Measurements from ENCODE around the gene MRAS. TPM values are rescaled to one million over a fixed set of nuclear protein-coding genes. Genes with fewer than 3 reads are reported as not detected.

MRAS gene
- total and polyA plus RNA-seq, 2 of the 13 experiments (the other 11 are each of a cell fraction or from before 2014, with no cell fraction given): 8.8 to 36.2 TPM

DNA sequence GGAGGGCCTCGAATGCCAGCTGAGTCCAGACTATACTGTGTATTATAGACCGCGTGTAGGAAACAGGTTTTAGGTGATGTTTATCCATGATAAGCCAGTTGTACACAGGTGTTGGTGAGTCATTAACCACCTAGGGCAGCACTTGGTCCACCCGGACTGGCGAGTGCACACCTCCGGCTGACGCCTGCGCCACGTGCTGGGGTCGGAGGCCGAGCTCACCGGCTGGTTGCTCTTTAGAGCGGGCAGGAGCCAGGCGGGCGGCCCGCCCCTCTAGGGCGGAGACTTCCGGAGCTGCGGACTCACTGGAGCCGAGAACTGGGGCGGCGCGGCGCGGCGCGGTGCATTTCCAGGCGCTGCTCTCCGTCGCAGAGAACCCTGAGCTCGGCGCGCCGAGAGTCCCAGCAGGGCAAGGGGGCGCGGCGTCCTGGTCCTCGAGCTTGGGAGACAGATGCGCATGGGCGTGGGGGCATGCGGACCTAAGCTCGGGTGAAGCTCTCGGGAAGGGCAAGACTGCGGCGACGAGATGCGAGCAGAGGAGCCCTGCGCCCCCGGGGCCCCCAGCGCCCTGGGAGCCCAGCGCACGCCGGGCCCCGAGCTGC, 86.0 kb downstream of the MRAS start, which contains the start of gene ESYT3 (continued):
- TF ChIP-seq ZNF124 (CRISPR knock-in tag; IDR thresholded peaks at IDR 0.05) (peak; percentile 53; the same call in 1 of the 2 replicates), CEBPB (IDR thresholded peaks at IDR 0.05; ENCODE audit: borderline replicate concordance, low read depth, low read length) (no peak), DBP (CRISPR knock-in tag; IDR thresholded peaks at IDR 0.05; ENCODE audit: not compliant biosample characterization) (peak; percentile 90), ZNF160 (CRISPR knock-in tag; IDR thresholded peaks at IDR 0.05) (peak; percentile 79; the same call in 1 of the 2 replicates), ZNF251 (CRISPR knock-in tag; IDR thresholded peaks at IDR 0.05) (no peak; the same call in 1 of the 2 replicates), KDM5A (IDR thresholded peaks at IDR 0.05; ENCODE audit: borderline replicate concordance, low read length) (no peak), EED (CRISPR knock-in tag; IDR thresholded peaks at IDR 0.05) (peak; percentile 81; the same call in 1 of the 2 replicates), PRMT3 (CRISPR knock-in tag; IDR thresholded peaks at IDR 0.05; ENCODE audit: borderline replicate concordance, low read depth) (no peak), FIP1L1 (IDR thresholded peaks at IDR 0.05; ENCODE audit: borderline replicate concordance, insufficient read depth, low read depth, low read length) (no peak), ZFP36L1 (CRISPR knock-in tag; IDR thresholded peaks at IDR 0.05) (peak; percentile 93; the same call in 1 of the 2 replicates), ZNF101 (CRISPR knock-in tag; IDR thresholded peaks at IDR 0.05; ENCODE audit: borderline replicate concordance, low read depth) (no peak), PAF1 (CRISPR knock-in tag; IDR thresholded peaks at IDR 0.05) (no peak), ELF1 (CRISPR knock-in tag; IDR thresholded peaks at IDR 0.05) (peak; percentile 68), SSRP1 (CRISPR knock-in tag; IDR thresholded peaks at IDR 0.05) (no peak), TBX2 (CRISPR knock-in tag; IDR thresholded peaks at IDR 0.05; ENCODE audit: borderline replicate concordance) (peak; percentile 99), ZNF296 (CRISPR knock-in tag; conservative IDR thresholded peaks at IDR 0.05) (peak; percentile 85), FOXP4 (CRISPR knock-in tag; IDR thresholded peaks at IDR 0.05) (peak; percentile 90), GABPB1 (CRISPR knock-in tag; IDR thresholded peaks at IDR 0.05) (peak; percentile 92), ZFYVE20 (CRISPR knock-in tag; IDR thresholded peaks at IDR 0.05; ENCODE audit: borderline replicate concordance, low read depth) (no peak), ATM (IDR thresholded peaks at IDR 0.05; ENCODE audit: borderline replicate concordance) (no peak), ZNF615 (CRISPR knock-in tag; IDR thresholded peaks at IDR 0.05; ENCODE audit: borderline replicate concordance) (no peak), XRCC5 (optimal IDR thresholded peaks at IDR 0.05; ENCODE audit: low read length) (peak; percentile 33), FOXO1 (CRISPR knock-in tag; IDR thresholded peaks at IDR 0.05) (peak; percentile 54)
- TF ChIP-seq, protein P1, sequence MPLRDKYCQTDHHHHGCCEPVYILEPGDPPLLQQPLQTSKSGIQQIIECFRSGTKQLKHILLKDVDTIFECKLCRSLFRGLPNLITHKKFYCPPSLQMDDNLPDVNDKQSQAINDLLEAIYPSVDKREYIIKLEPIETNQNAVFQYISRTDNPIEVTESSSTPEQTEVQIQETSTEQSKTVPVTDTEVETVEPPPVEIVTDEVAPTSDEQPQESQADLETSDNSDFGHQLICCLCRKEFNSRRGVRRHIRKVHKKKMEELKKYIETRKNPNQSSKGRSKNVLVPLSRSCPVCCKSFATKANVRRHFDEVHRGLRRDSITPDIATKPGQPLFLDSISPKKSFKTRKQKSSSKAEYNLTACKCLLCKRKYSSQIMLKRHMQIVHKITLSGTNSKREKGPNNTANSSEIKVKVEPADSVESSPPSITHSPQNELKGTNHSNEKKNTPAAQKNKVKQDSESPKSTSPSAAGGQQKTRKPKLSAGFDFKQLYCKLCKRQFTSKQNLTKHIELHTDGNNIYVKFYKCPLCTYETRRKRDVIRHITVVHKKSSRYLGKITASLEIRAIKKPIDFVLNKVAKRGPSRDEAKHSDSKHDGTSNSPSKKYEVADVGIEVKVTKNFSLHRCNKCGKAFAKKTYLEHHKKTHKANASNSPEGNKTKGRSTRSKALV (CRISPR knock-in tag; IDR thresholded peaks at IDR 0.05): peak; percentile 100
